IMR-90 (cell line): ENCODE data around the gene CLPTM1. TPM values are rescaled to one million over a fixed set of nuclear protein-coding genes. Genes with fewer than 3 reads are reported as not detected.

Source experiments
- ATAC-seq: fragments of 200-7000 bp; cut with Tn5 transposase; 2 replicates; pipeline ENCODE4 v1.9.1; 2020; ENCODE audit warnings: low read depth, mild to moderate bottlenecking, moderate library complexity
- BruUV-seq: library from RNA; stranded (reverse); fragments of 400-500 nt; replicated peaks from 2 replicates; lab custom pipeline; 2021; lab: Mats Ljungman, UMichigan
- CTCF ChIA-PET: fragments of 300-600 bp; formaldehyde crosslinking; extraction: SDS; loops from one replicate; lab custom pipeline; 2021; ENCODE audit warnings: antibody characterized with exemption; lab: Yijun Ruan, JAX
- POLR2A ChIA-PET: fragments of 300-600 bp; sonication (Branson Sonifier 250); formaldehyde crosslinking; loops from one replicate; lab custom pipeline; 2022; ENCODE audit warnings: antibody characterized with exemption; ENCODE audit not compliant: unreplicated experiment; lab: Charles Lee
- DNase-seq: peaks from one replicate; pipeline ENCODE4 v3.0.0; 2013
- H2AFZ ChIP-seq: replicated peaks from 2 replicates; pipeline ENCODE3; 2013; ENCODE audit warnings: low read length, mild to moderate bottlenecking; ENCODE audit not compliant: poor library complexity
- H2AK5ac ChIP-seq: 2 replicates; pipeline ENCODE4 v1.6.1; 2013; ENCODE audit warnings: low read depth, low read length, inconsistent platforms
- H2AK9ac ChIP-seq: replicated peaks from 2 replicates; pipeline ENCODE3; 2013; ENCODE audit warnings: mild to moderate bottlenecking, low read depth, low read length, moderate library complexity; ENCODE audit not compliant: poor library complexity
- H2BK120ac ChIP-seq: 2 replicates; pipeline ENCODE4 v1.6.1; 2013; ENCODE audit warnings: low read depth, low read length, inconsistent platforms
- H2BK15ac ChIP-seq: 3 replicates; pipeline ENCODE4 v1.6.1; 2013; ENCODE audit warnings: low read depth, low read length, inconsistent platforms
- H2BK20ac ChIP-seq: 2 replicates; pipeline ENCODE4 v1.6.1; 2013; ENCODE audit warnings: low read depth, mild to moderate bottlenecking, inconsistent platforms, low read length, moderate library complexity
- H2BK5ac ChIP-seq: 2 replicates; pipeline ENCODE4 v1.6.1; 2013; ENCODE audit warnings: mild to moderate bottlenecking, low read depth, low read length, inconsistent platforms; ENCODE audit not compliant: poor library complexity, severe bottlenecking
- H3K14ac ChIP-seq: replicated peaks from 2 replicates; pipeline ENCODE4 v1.6.1; 2013; ENCODE audit warnings: low read depth, low read length, inconsistent platforms
- H3K18ac ChIP-seq: 2 replicates; pipeline ENCODE4 v1.6.1; 2013; ENCODE audit warnings: low read depth, low read length, control low read depth
- H3K23ac ChIP-seq: 2 replicates; pipeline ENCODE4 v1.6.1; 2013; ENCODE audit warnings: low read depth, low read length, inconsistent platforms
- H3K27ac ChIP-seq: 2 replicates; pipeline ENCODE4 v1.5.1; 2013; ENCODE audit warnings: mild to moderate bottlenecking, control low read depth, low read length; ENCODE audit not compliant: insufficient read depth
- H3K27me3 ChIP-seq: 2 replicates; pipeline ENCODE4 v1.6.1; 2013; ENCODE audit warnings: low read length; ENCODE audit not compliant: control insufficient read depth, insufficient read depth
- H3K36me3 ChIP-seq: 2 replicates; pipeline ENCODE4 v1.6.1; 2013; ENCODE audit warnings: low read length, mixed read lengths; ENCODE audit not compliant: control insufficient read depth, insufficient read depth
- H3K4ac ChIP-seq: 2 replicates; pipeline ENCODE4 v1.6.1; 2013; ENCODE audit warnings: low read depth, low read length, inconsistent platforms
- H3K4me1 ChIP-seq: 2 replicates; pipeline ENCODE4 v1.6.1; 2013; ENCODE audit warnings: low read length, mixed read lengths; ENCODE audit not compliant: control insufficient read depth, insufficient read depth
- H3K4me2 ChIP-seq: 2 replicates; pipeline ENCODE4 v1.6.1; 2013; ENCODE audit warnings: low read depth, mild to moderate bottlenecking, control low read depth, low read length, moderate library complexity
- H3K4me3 ChIP-seq: 2 replicates; pipeline ENCODE4 v1.5.1; 2013; ENCODE audit warnings: low read depth, mild to moderate bottlenecking, control low read depth, low read length, moderate library complexity; ENCODE audit not compliant: insufficient read depth
- H3K56ac ChIP-seq: 2 replicates; pipeline ENCODE4 v1.6.1; 2013; ENCODE audit warnings: low read length, inconsistent platforms; ENCODE audit not compliant: insufficient read depth; ENCODE audit errors: extremely low read depth
- H3K79me1 ChIP-seq, 2 experiments: 2 replicates each; pipeline ENCODE4 v1.6.1; 2013; ENCODE audit warnings: low read length in 2 of 2, inconsistent platforms in 1 of 2, low read depth in 1 of 2
- H3K9ac ChIP-seq: 2 replicates; pipeline ENCODE4 v1.6.1; 2013; ENCODE audit warnings: low read depth, low read length, control low read depth
- H3K9me1 ChIP-seq: 2 replicates; pipeline ENCODE4 v1.6.1; 2013; ENCODE audit warnings: low read length, inconsistent platforms; ENCODE audit not compliant: insufficient read depth
- H3K9me3 ChIP-seq: 2 replicates; pipeline ENCODE4 v1.6.1; 2013; ENCODE audit warnings: low read length; ENCODE audit not compliant: control insufficient read depth, insufficient read depth
- H4K20me1 ChIP-seq: 2 replicates; pipeline ENCODE4 v1.6.1; 2013; ENCODE audit warnings: low read length, inconsistent platforms; ENCODE audit not compliant: insufficient read depth
- H4K5ac ChIP-seq: 2 replicates; pipeline ENCODE4 v1.6.1; 2013; ENCODE audit warnings: mild to moderate bottlenecking, low read depth, low read length, control low read depth
- H4K8ac ChIP-seq, 2 experiments: 2 replicates each; pipeline ENCODE4 v1.6.1; 2013; ENCODE audit warnings: low read depth in 2 of 2, low read length in 2 of 2, control low read depth in 1 of 2, inconsistent platforms in 1 of 2
- H4K91ac ChIP-seq: 2 replicates; pipeline ENCODE4 v1.6.1; 2013; ENCODE audit warnings: low read depth, low read length, inconsistent platforms; ENCODE audit not compliant: insufficient read depth
- BHLHE40 ChIP-seq: fragments of 150-350 bp; IDR thresholded peaks from 2 replicates; pipeline ENCODE4 v1.6.1; 2016; ENCODE audit warnings: mild to moderate bottlenecking, low read depth, low read length
- CEBPB ChIP-seq: IDR thresholded peaks from 2 replicates; pipeline ENCODE4 v1.6.1; 2012; ENCODE audit warnings: low read depth, low read length, improper control_type of control experiment
- CHD1 ChIP-seq: IDR thresholded peaks from 2 replicates; pipeline ENCODE4 v1.6.1; 2012; ENCODE audit warnings: low read depth, low read length, improper control_type of control experiment
- ELK1 ChIP-seq: fragments of 150-350 bp; IDR thresholded peaks from 2 replicates; pipeline ENCODE4 v1.6.1; 2016; ENCODE audit warnings: low read depth, mild to moderate bottlenecking, low read length, moderate library complexity, borderline replicate concordance
- FOS ChIP-seq: fragments of 150-350 bp; IDR thresholded peaks from 2 replicates; pipeline ENCODE4 v1.6.1; 2016; ENCODE audit warnings: low read depth, low read length
- MAFK ChIP-seq: IDR thresholded peaks from 2 replicates; pipeline ENCODE4 v1.6.1; 2012; ENCODE audit warnings: low read depth, low read length, improper control_type of control experiment
- MAZ ChIP-seq: IDR thresholded peaks from 2 replicates; pipeline ENCODE4 v1.6.1; 2012; ENCODE audit warnings: low read depth, mild to moderate bottlenecking, low read length, improper control_type of control experiment, moderate library complexity, borderline replicate concordance
- MXI1 ChIP-seq: IDR thresholded peaks from 2 replicates; pipeline ENCODE4 v1.6.1; 2012; ENCODE audit warnings: low read depth, mild to moderate bottlenecking, low read length, moderate library complexity, borderline replicate concordance
- RAD21 ChIP-seq: IDR thresholded peaks from 2 replicates; pipeline ENCODE4 v1.6.1; 2012; ENCODE audit warnings: low read length, improper control_type of control experiment
- RFX5 ChIP-seq: IDR thresholded peaks from 2 replicates; pipeline ENCODE4 v1.8.0; 2012; ENCODE audit warnings: low read depth, mild to moderate bottlenecking, low read length, moderate library complexity
- USF2 ChIP-seq: fragments of 150-350 bp; IDR thresholded peaks from 2 replicates; pipeline ENCODE4 v1.6.1; 2017; ENCODE audit warnings: mild to moderate bottlenecking, antibody characterized with exemption, low read length, low read depth
- WGBS, 2 experiments: methylation state at CpG; one replicate each; pipeline versions ENCODE4 v1.1.5 to v1.1.7; 2013; ENCODE audit warnings: missing lambda C conversion rate in 2 of 2; ENCODE audit not compliant: insufficient read length in 1 of 2; ENCODE audit errors: extremely low coverage in 2 of 2; 5-methylcytosine and 5-hydroxymethylcytosine counted together
- dilution Hi-C: fragments of 300-500 bp; cut with HindIII; formaldehyde crosslinking; loops from one replicate; pipeline ENCODE4 v1.14.3; 2018; ENCODE audit warnings: low sequenced_read_pairs; ENCODE audit not compliant: unreplicated experiment
- in situ Hi-C: fragments of 300-500 bp; cut with MboI; formaldehyde crosslinking; loops from 3 replicates; pipeline ENCODE4 v1.14.3; 2019; ENCODE audit warnings: low sequenced_read_pairs, inconsistent platforms, mixed read lengths
- intact Hi-C: fragments of 100-400 bp; cut with micrococcal nuclease; formaldehyde crosslinking; loops from 2 replicates; pipeline ENCODE4 v1.10.0; 2022
- polyA plus RNA-seq, 3 experiments: library from polyadenylated mRNA; depleted of rRNA; stranded (reverse); fragments of >200 nt; gene quantifications; 2 replicates each; pipeline ENCODE4 v1.2.3, GENCODE V29; 2012; ENCODE audit warnings: low replicate concordance in 1 of 3
- total RNA-seq: library from RNA; depleted of rRNA; stranded (reverse); fragments of >200 nt; gene quantifications from 2 replicates; pipeline ENCODE4 v1.2.3, GENCODE V29; 2012

CLPTM1 gene
- total and polyA plus RNA-seq, 2 of the 4 experiments (the other 2 are of a cell fraction) = 23.8 to 88.8 TPM

GRCh38 chr19:45030825-45031224 lies 75.6 kb downstream of the CLPTM1 start:
- Histone ChIP-seq H3K4me3 (no peak overlapping the region), H4K5ac (no peak overlapping the region), H3K9me1 (no peaks in the 10 kb centered on the region), H2BK120ac (no peak overlapping the region), H2BK20ac (no peak overlapping the region), H3K56ac (no peak overlapping the region), H3K79me1 (no peaks in the 10 kb centered on the region), H3K14ac (no peak overlapping the region), H3K4me2 (no peak overlapping the region), H3K36me3 (peaks cover 33% of the 10 kb centered on the region), H2BK15ac (no peak overlapping the region), H2AK5ac (no peak overlapping the region), H3K4me1 (no peaks in the 10 kb centered on the region), H4K8ac (no peak overlapping the region), H2AK9ac (no peak overlapping the region), H4K20me1 (no peaks in the 10 kb centered on the region), H3K23ac (no peak overlapping the region), H3K9me3 (no peaks in the 10 kb centered on the region), H3K27me3 (no peaks in the 10 kb centered on the region), H3K27ac (no peak overlapping the region), H2AFZ (no peak overlapping the region), H3K18ac (no peak overlapping the region), H2BK5ac (no peak overlapping the region), H3K4ac (no peak overlapping the region), H3K9ac (no peak overlapping the region), H4K91ac (no peak overlapping the region)
- dilution Hi-C loops (no loop called here), in situ Hi-C loops (no loop called here), intact Hi-C loops (no loop called here)
- CTCF ChIA-PET = interaction anchor here (0.6 kb wide), 1 partner anchor 677 kb away, joined by 3 read pairs; no protein-coding TSS in a partner anchor
- no TSS peak for BruUV-seq
- POLR2A ChIA-PET = no interaction called here
- WGBS, 2 experiments = 78% methylated on average over 4 of the region's 6 CpGs; no CpG with 5 or more reads in 1 of the 2 experiments
- TF ChIP-seq RAD21 (no peak), MAZ (no peak), MXI1 (no peak), CEBPB (no peak), RFX5 (no peak), ELK1 (no peak), FOS (no peak), BHLHE40 (no peak), MAFK (no peak), CHD1 (no peak), USF2 (no peak)
- ATAC-seq (no peak), DNase-seq (no peak)
